K562 (cell line): ENCODE measurements around the gene GULP1.

Experiments used
- C11orf30 ChIP-seq: fragments of 450-650 bp; IDR thresholded peaks from 2 replicates; pipeline ENCODE4 v1.6.1; 2016; ENCODE audit warnings: low read depth, mild to moderate bottlenecking
- CEBPB ChIP-seq: fragments of 450-650 bp; IDR thresholded peaks from 2 replicates; pipeline ENCODE4 v1.6.1; 2016; ENCODE audit warnings: missing genetic modification characterization, missing compliant biosample characterization
- ERF ChIP-seq: fragments of 450-650 bp; formaldehyde crosslinking; IDR thresholded peaks from 2 replicates; pipeline ENCODE4 v1.4.0; 2020; ENCODE audit warnings: mild to moderate bottlenecking, mixed read lengths
- EZH2 ChIP-seq: IDR thresholded peaks from 2 replicates; pipeline ENCODE4 v1.6.1; 2012; ENCODE audit warnings: low read depth, mild to moderate bottlenecking, inconsistent platforms, low read length, borderline replicate concordance
- HDGF ChIP-seq: fragments of 450-650 bp; IDR thresholded peaks from 2 replicates; pipeline ENCODE4 v1.6.1; 2016
- MEF2A ChIP-seq: IDR thresholded peaks from 2 replicates; pipeline ENCODE4 v1.6.1; 2011; ENCODE audit warnings: low read depth, mild to moderate bottlenecking, low read length, moderate library complexity; ENCODE audit not compliant: control insufficient read depth
- POLR2A ChIP-seq: fragments of 450-650 bp; conservative IDR thresholded peaks from 2 replicates; pipeline ENCODE4 v1.6.1; 2016
- ZNF24 ChIP-seq: fragments of 450-650 bp; IDR thresholded peaks from 2 replicates; pipeline ENCODE4 v1.6.1; 2016
- TF ChIP-seq, protein P1 (sequence below): sonication (generic); formaldehyde crosslinking; IDR thresholded peaks from 2 replicates; pipeline ENCODE4 v1.8.1; 2023; ENCODE audit warnings: mild to moderate bottlenecking, missing genetic modification reagents

GRCh38 chr2:188251034-188251433 is 40.6 kb upstream of the GULP1 start:
- no peak for TF ChIP-seq ZNF24
- TF ChIP-seq, protein P1, sequence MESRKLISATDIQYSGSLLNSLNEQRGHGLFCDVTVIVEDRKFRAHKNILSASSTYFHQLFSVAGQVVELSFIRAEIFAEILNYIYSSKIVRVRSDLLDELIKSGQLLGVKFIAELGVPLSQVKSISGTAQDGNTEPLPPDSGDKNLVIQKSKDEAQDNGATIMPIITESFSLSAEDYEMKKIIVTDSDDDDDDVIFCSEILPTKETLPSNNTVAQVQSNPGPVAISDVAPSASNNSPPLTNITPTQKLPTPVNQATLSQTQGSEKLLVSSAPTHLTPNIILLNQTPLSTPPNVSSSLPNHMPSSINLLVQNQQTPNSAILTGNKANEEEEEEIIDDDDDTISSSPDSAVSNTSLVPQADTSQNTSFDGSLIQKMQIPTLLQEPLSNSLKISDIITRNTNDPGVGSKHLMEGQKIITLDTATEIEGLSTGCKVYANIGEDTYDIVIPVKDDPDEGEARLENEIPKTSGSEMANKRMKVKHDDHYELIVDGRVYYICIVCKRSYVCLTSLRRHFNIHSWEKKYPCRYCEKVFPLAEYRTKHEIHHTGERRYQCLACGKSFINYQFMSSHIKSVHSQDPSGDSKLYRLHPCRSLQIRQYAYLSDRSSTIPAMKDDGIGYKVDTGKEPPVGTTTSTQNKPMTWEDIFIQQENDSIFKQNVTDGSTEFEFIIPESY (CRISPR knock-in tag) = no peak
- TF ChIP-seq CEBPB (tag) = no peak
- no peak for TF ChIP-seq POLR2A
- TF ChIP-seq HDGF = no peak
- TF ChIP-seq ERF = no peak
- no peak for TF ChIP-seq EZH2
- no peak for TF ChIP-seq MEF2A
- TF ChIP-seq C11orf30 = no peak
